GM12878 (cell line): Measurements from ENCODE around the gene UHMK1. TPM values are rescaled to one million over a fixed set of nuclear protein-coding genes. Genes with fewer than 3 reads are reported as not detected.

ENCODE experiments used
- CBX3 ChIP-seq: fragments of 200-600 bp; sonication (generic); IDR thresholded peaks from 2 replicates; pipeline ENCODE4 v1.6.1; 2016; ENCODE audit warnings: low read depth, borderline replicate concordance
- CBX5 ChIP-seq: sonication (generic); IDR thresholded peaks from 2 replicates; pipeline ENCODE4 v1.6.1; 2016; ENCODE audit warnings: low read depth, moderate library complexity, mild to moderate bottlenecking, inconsistent platforms
- CHD2 ChIP-seq: IDR thresholded peaks from 2 replicates; pipeline ENCODE4 v1.6.1; 2011; ENCODE audit warnings: low read depth, low read length, improper control_type of control experiment, borderline replicate concordance
- CREB1 ChIP-seq: IDR thresholded peaks from 2 replicates; pipeline ENCODE4 v1.6.1; 2012; ENCODE audit warnings: low read depth, mild to moderate bottlenecking, inconsistent platforms
- CREM ChIP-seq: IDR thresholded peaks from 2 replicates; pipeline ENCODE4 v1.6.1; 2014; ENCODE audit warnings: antibody characterized with exemption, low read depth
- DPF2 ChIP-seq: fragments of 450-650 bp; IDR thresholded peaks from 2 replicates; pipeline ENCODE4 v1.6.1; 2017; ENCODE audit warnings: mild to moderate bottlenecking
- FOXM1 ChIP-seq: IDR thresholded peaks from 2 replicates; pipeline ENCODE4 v1.6.1; 2012; ENCODE audit warnings: low read depth, mild to moderate bottlenecking, inconsistent platforms, low read length, moderate library complexity
- LARP7 ChIP-seq: fragments of 450-650 bp; IDR thresholded peaks from 2 replicates; pipeline ENCODE4 v1.6.1; 2017; ENCODE audit warnings: mild to moderate bottlenecking
- NRF1 ChIP-seq: conservative IDR thresholded peaks from 2 replicates; pipeline ENCODE4 v1.6.1; 2011; ENCODE audit warnings: mild to moderate bottlenecking, low read depth, low read length, improper control_type of control experiment
- POLR2A ChIP-seq: IDR thresholded peaks from 2 replicates; pipeline ENCODE4 v1.6.1; 2011; ENCODE audit warnings: low read depth, mild to moderate bottlenecking, low read length
- POLR2AphosphoS2 ChIP-seq: IDR thresholded peaks from 2 replicates; pipeline ENCODE4 v1.6.1; 2011; ENCODE audit warnings: low read depth, mild to moderate bottlenecking, low read length, improper control_type of control experiment, moderate library complexity
- POLR2AphosphoS5 ChIP-seq: IDR thresholded peaks from 2 replicates; pipeline ENCODE4 v1.6.1; 2011; ENCODE audit warnings: mild to moderate bottlenecking, low read length, inconsistent platforms
- SPI1 ChIP-seq: IDR thresholded peaks from 2 replicates; pipeline ENCODE4 v1.6.1; 2011; ENCODE audit warnings: low read depth, mild to moderate bottlenecking, low read length, moderate library complexity, borderline replicate concordance; ENCODE audit not compliant: insufficient read depth
- TAF1 ChIP-seq: IDR thresholded peaks from 2 replicates; pipeline ENCODE4 v1.6.1; 2011; ENCODE audit warnings: mild to moderate bottlenecking, low read depth, low read length, borderline replicate concordance
- YY1 ChIP-seq: IDR thresholded peaks from 2 replicates; pipeline ENCODE4 v1.6.1; 2011; ENCODE audit warnings: low read depth, mild to moderate bottlenecking, low read length
- polyA plus RNA-seq, 11 experiments: library from polyadenylated mRNA; depleted of rRNA in 4 of 11; unstranded in 6 of 11; stranded (reverse) in 5 of 11; fragments of >200 nt; fragmentation: Nextera tagmentation in 4 of 11; fragmentation: Illumina TruSeq in 1 of 11; extraction: Ambion mirVana in 4 of 11; extraction: Trizol in 1 of 11; gene quantifications; 1 replicate in 1 of 11; 2 replicates in 10 of 11; pipeline versions ENCODE4 v1.2.1 to v1.2.3, GENCODE V29; 2011 to 2016; ENCODE audit warnings: inconsistent platforms in 2 of 11, missing spikeins in 2 of 11, low read depth in 1 of 11
- total RNA-seq, 4 experiments: library from RNA; depleted of rRNA in 3 of 4; stranded (reverse); fragments of >200 nt in 3 of 4; fragmentation: Illumina TruSeq in 1 of 4; extraction: Trizol in 1 of 4; gene quantifications; 2 replicates each; pipeline versions ENCODE4 v1.2.1 to v1.2.3, GENCODE V29; 2013 to 2021
- TF ChIP-seq, protein P1 (sequence below): fragments of 450-650 bp; IDR thresholded peaks from 2 replicates; pipeline ENCODE4 v1.6.1; 2018; ENCODE audit warnings: mild to moderate bottlenecking, low read depth, moderate library complexity; ENCODE audit not compliant: partially characterized antibody
- TF ChIP-seq, protein P2 (sequence below): IDR thresholded peaks from 2 replicates; pipeline ENCODE4 v1.6.1; 2011; ENCODE audit warnings: mild to moderate bottlenecking, low read depth, low read length, moderate library complexity; ENCODE audit not compliant: insufficient replicate concordance
- TF ChIP-seq, protein P3 (sequence below): fragments of 450-650 bp; formaldehyde crosslinking; IDR thresholded peaks from 2 replicates; pipeline ENCODE4 v1.4.0; 2022; ENCODE audit warnings: mild to moderate bottlenecking, moderate library complexity
- TF ChIP-seq, protein P4 (sequence below): fragments of 450-650 bp; IDR thresholded peaks from 2 replicates; pipeline ENCODE4 v1.6.1; 2016; ENCODE audit warnings: mild to moderate bottlenecking
- TF ChIP-seq, protein P5 (sequence below): IDR thresholded peaks from 2 replicates; pipeline ENCODE4 v1.6.1; 2011; ENCODE audit warnings: low read depth, mild to moderate bottlenecking, low read length, moderate library complexity, borderline replicate concordance; ENCODE audit errors: extremely low read depth

Gene UHMK1
- total and polyA plus RNA-seq, 10 of the 15 experiments (the other 5 are each of a cell fraction or from before 2014, with no cell fraction given): 5.7 to 52.7 (median 28.3) TPM

DNA sequence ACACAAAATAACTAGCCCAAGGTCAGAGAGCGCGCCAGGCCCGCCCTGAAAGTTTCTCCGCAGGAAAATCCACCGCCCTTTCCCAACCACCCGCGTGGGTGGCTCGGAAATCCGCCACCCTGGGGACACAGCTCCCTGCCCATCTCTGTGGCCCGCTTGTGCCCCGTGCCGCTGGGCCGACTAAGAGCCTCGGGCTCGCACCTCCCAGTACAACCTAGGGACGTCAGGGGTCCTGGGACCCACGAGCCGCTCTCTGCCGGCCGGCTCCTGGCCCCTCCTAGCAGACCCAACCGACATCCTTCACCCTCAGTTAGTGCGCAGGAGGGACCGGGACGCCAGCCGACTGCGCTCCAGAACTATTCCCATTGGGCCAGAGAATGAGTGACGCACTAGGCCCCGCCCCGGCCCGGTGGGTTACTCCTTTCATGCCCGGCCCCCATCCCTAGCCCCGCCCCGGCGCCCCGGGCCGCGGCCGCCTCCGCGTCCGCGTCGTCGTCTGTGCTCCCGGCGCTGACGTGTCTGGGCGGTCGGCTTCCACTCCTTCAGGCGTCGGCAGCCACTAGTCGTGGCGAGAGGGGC lies 63.5 kb downstream of the UHMK1 start (continued):
- TF ChIP-seq, protein P1, sequence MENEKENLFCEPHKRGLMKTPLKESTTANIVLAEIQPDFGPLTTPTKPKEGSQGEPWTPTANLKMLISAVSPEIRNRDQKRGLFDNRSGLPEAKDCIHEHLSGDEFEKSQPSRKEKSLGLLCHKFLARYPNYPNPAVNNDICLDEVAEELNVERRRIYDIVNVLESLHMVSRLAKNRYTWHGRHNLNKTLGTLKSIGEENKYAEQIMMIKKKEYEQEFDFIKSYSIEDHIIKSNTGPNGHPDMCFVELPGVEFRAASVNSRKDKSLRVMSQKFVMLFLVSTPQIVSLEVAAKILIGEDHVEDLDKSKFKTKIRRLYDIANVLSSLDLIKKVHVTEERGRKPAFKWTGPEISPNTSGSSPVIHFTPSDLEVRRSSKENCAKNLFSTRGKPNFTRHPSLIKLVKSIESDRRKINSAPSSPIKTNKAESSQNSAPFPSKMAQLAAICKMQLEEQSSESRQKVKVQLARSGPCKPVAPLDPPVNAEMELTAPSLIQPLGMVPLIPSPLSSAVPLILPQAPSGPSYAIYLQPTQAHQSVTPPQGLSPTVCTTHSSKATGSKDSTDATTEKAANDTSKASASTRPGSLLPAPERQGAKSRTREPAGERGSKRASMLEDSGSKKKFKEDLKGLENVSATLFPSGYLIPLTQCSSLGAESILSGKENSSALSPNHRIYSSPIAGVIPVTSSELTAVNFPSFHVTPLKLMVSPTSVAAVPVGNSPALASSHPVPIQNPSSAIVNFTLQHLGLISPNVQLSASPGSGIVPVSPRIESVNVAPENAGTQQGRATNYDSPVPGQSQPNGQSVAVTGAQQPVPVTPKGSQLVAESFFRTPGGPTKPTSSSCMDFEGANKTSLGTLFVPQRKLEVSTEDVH: no peak
- TF ChIP-seq CBX5: no peak
- TF ChIP-seq TAF1: peak; percentile 55; the same call in 1 of the 2 replicates
- TF ChIP-seq YY1: no peak
- TF ChIP-seq, protein P2, sequence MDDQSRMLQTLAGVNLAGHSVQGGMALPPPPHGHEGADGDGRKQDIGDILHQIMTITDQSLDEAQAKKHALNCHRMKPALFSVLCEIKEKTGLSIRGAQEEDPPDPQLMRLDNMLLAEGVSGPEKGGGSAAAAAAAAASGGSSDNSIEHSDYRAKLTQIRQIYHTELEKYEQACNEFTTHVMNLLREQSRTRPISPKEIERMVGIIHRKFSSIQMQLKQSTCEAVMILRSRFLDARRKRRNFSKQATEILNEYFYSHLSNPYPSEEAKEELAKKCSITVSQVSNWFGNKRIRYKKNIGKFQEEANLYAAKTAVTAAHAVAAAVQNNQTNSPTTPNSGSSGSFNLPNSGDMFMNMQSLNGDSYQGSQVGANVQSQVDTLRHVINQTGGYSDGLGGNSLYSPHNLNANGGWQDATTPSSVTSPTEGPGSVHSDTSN: peak; percentile 85
- TF ChIP-seq POLR2AphosphoS5: peak; percentile 51; the same call in 1 of the 2 replicates
- TF ChIP-seq FOXM1: no peak
- TF ChIP-seq, protein P3, sequence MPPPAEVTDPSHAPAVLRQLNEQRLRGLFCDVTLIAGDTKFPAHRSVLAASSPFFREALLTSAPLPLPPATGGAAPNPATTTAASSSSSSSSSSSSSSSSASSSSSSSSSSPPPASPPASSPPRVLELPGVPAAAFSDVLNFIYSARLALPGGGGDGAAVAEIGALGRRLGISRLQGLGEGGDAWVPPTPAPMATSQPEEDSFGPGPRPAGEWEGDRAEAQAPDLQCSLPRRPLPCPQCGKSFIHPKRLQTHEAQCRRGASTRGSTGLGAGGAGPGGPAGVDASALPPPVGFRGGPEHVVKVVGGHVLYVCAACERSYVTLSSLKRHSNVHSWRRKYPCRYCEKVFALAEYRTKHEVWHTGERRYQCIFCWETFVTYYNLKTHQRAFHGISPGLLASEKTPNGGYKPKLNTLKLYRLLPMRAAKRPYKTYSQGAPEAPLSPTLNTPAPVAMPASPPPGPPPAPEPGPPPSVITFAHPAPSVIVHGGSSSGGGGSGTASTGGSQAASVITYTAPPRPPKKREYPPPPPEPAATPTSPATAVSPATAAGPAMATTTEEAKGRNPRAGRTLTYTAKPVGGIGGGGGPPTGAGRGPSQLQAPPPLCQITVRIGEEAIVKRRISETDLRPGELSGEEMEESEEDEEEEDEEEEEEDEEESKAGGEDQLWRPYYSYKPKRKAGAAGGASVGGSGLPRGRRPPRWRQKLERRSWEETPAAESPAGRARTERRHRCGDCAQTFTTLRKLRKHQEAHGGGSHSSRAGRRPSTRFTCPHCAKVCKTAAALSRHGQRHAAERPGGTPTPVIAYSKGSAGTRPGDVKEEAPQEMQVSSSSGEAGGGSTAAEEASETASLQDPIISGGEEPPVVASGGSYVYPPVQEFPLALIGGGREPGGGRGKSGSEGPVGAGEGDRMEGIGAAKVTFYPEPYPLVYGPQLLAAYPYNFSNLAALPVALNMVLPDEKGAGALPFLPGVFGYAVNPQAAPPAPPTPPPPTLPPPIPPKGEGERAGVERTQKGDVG (CRISPR knock-in tag): no peak
- TF ChIP-seq CHD2: 0 out of 2 replicates have a peak, but pooled peaks have one; percentile 15
- no peak for TF ChIP-seq SPI1
- 0 out of 2 replicates have a peak, but pooled peaks have one; percentile 60 for TF ChIP-seq POLR2A
- peak; percentile 82 for TF ChIP-seq CREB1
- 0 out of 2 replicates have a peak, but pooled peaks have one; percentile 31 for TF ChIP-seq NRF1
- TF ChIP-seq CBX3: no peak
- 0 out of 2 replicates have a peak, but pooled peaks have one; percentile 23 for TF ChIP-seq DPF2
- TF ChIP-seq, protein P4, sequence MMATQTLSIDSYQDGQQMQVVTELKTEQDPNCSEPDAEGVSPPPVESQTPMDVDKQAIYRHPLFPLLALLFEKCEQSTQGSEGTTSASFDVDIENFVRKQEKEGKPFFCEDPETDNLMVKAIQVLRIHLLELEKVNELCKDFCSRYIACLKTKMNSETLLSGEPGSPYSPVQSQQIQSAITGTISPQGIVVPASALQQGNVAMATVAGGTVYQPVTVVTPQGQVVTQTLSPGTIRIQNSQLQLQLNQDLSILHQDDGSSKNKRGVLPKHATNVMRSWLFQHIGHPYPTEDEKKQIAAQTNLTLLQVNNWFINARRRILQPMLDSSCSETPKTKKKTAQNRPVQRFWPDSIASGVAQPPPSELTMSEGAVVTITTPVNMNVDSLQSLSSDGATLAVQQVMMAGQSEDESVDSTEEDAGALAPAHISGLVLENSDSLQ: peak; percentile 95
- TF ChIP-seq, protein P5, sequence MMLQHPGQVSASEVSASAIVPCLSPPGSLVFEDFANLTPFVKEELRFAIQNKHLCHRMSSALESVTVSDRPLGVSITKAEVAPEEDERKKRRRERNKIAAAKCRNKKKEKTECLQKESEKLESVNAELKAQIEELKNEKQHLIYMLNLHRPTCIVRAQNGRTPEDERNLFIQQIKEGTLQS: no peak
- TF ChIP-seq LARP7: peak; percentile 28; the same call in 1 of the 2 replicates
- TF ChIP-seq POLR2AphosphoS2: 0 out of 2 replicates have a peak, but pooled peaks have one; percentile 42
- TF ChIP-seq CREM: peak; percentile 46
